SK-N-SH (cell line): ENCODE data around the gene FAF2.

Experiments used
- SMC3 ChIP-seq: IDR thresholded peaks from 2 replicates; pipeline ENCODE4 v1.6.1; 2012; ENCODE audit warnings: low read depth, low read length, improper control_type of control experiment
- TCF12 ChIP-seq: IDR thresholded peaks from 2 replicates; pipeline ENCODE4 v1.4.0; 2012

- TF ChIP-seq TCF12 = no peak
- TF ChIP-seq SMC3 = no peak
Observed at GRCh38 chr5:176473335-176474006, 25.3 kb downstream of the FAF2 start.
